Right lobe of liver (tissue), 6 donors: ENCODE measurements around the gene PRKCB. TPM values are rescaled to one million over a fixed set of nuclear protein-coding genes. Genes with fewer than 3 reads are reported as not detected.
A peak's percentile ranks its signal among the peaks of the same experiment; 100 is the strongest.

Experiments
- ATAC-seq, 4 donors: fragments of 200-7000 bp; cut with Tn5 transposase; one replicate each; pipeline ENCODE4 v1.9.1; 2020; ENCODE audit warnings: mild to moderate bottlenecking in 4 of 4, moderate library complexity in 4 of 4
- DNase-seq, 3 donors: peaks; one replicate each; pipeline ENCODE4 v3.0.0-alpha.2; 2020
- H3K27ac ChIP-seq, 3 donors: fragments of 200-600 bp; one replicate each; pipeline ENCODE4 v1.8.0; 2022
- H3K27me3 ChIP-seq, 2 donors: fragments of 200-600 bp; one replicate each; pipeline ENCODE4 v1.8.0; 2022
- H3K36me3 ChIP-seq, 4 donors: fragments of 200-600 bp; sonication (generic) in 1 of 4; one replicate each; pipeline versions ENCODE4 v1.5.1 to v1.8.0; 2017 to 2022; ENCODE audit warnings: control low read depth in 1 of 4
- H3K4me1 ChIP-seq, 4 donors: fragments of 200-600 bp; sonication (generic) in 1 of 4; one replicate each; pipeline versions ENCODE4 v1.5.1 to v1.8.0; 2017 to 2022; ENCODE audit warnings: control low read depth in 1 of 4
- H3K4me3 ChIP-seq, 3 donors: fragments of 200-600 bp; one replicate each; pipeline ENCODE4 v1.8.0; 2022
- H3K9me3 ChIP-seq, 4 donors: fragments of 200-600 bp; sonication (generic) in 1 of 4; one replicate each; pipeline versions ENCODE4 v1.5.1 to v1.8.0; 2017 to 2022; ENCODE audit warnings: control low read depth in 1 of 4
- CTCF ChIP-seq, 4 donors: fragments of 200-600 bp in 3 of 4; fragments of 450-650 bp in 1 of 4; IDR thresholded peaks; one replicate each; pipeline versions ENCODE4 v1.5.1 to v1.8.0; 2016 to 2022; ENCODE audit warnings: antibody characterized with exemption in 4 of 4, mild to moderate bottlenecking in 2 of 4
- POLR2A ChIP-seq: fragments of 450-650 bp; IDR thresholded peaks from one replicate; pipeline ENCODE4 v1.6.1; 2017; ENCODE audit warnings: antibody characterized with exemption, mild to moderate bottlenecking
- WGBS: methylation state at CpG from one replicate; pipeline ENCODE4 v1.1.6; 2018; ENCODE audit warnings: low coverage, low lambda C conversion rate; ENCODE audit not compliant: insufficient coverage; ENCODE audit errors: missing lambda C conversion rate; 5-methylcytosine and 5-hydroxymethylcytosine counted together
- intact Hi-C, 2 donors: fragments of 100-400 bp; cut with DNase I; formaldehyde crosslinking; loops; one replicate each; pipeline versions ENCODE4 v1.11.2 to v1.14.1; 2022
- total RNA-seq, 6 experiments: library from RNA; depleted of rRNA in 2 of 6; stranded (reverse); fragments of >200 nt in 2 of 6; fragmentation: NEBNext Ultra II Directional in 3 of 6; extraction: Animal tissue kit (Norgen Biotek cat#: 25700) in 3 of 6; gene quantifications; one replicate each; pipeline versions ENCODE4 v1.1.0 to v1.2.4, GENCODE V29; 2016 to 2023
- donor health status: DM: no; HTN: yes; CAD: no.
- donor health status: DM: no; HTN: no; CAD: no.
- donor health status: DM: no; HTN: no; CAD: no.
- donor health status: DM: no; HTN: yes; CAD: no.
- donor health status: DM: no; HTN: yes; CAD: no.

PRKCB gene
- total RNA-seq, 6 experiments from 2014 or later = 1.7 to 8.1 (median 3.5) TPM

GRCh38 chr16:23832882-23833281 is 2.9 kb upstream of the PRKCB start:
- 67% methylated on average over 1 of the region's 1 CpG for WGBS
- DNase-seq (no peak), ATAC-seq (no peak)
- H3K9me3 ChIP-seq = no peaks in the 10 kb centered on the region
- no peaks in the 10 kb centered on the region for H3K27me3 ChIP-seq
- H3K4me1 ChIP-seq = no peaks in the 10 kb centered on the region
- no peaks in the 10 kb centered on the region for H3K36me3 ChIP-seq
- intact Hi-C loops = no loop called here
- TF ChIP-seq CTCF (IDR thresholded peaks at IDR 0.05) (no peak), POLR2A (no peak)
- no peak overlapping the region for H3K4me3 ChIP-seq
- no peak overlapping the region for H3K27ac ChIP-seq

DNA sequence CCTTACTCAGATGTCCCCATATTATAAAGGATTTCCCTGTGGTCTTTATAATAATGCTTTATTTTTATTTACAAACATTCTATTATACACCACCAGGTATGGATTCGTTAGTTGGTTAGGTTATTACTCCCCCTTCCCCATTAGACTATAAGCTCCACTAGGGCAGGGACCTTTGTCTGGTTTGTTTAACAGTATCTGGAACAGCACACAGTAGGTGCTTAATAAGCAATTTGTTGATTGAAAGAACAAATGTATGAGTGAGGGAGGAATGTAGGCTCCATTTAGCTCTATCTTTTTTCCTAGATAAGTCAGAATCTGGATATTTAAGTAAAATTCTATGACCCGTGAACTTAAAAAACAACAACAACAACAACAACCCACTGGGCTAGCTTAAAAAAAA is 2.3 kb upstream of the PRKCB start:
- DNase-seq = no peak
- ATAC-seq = no peak
- H3K27me3 ChIP-seq = no peaks in the 10 kb centered on the region
- no peaks in the 10 kb centered on the region for H3K9me3 ChIP-seq
- intact Hi-C loops = no loop called here
- WGBS = 69% methylated on average over 2 of the region's 2 CpGs
- H3K36me3 ChIP-seq = no peaks in the 10 kb centered on the region
- H3K4me1 ChIP-seq = no peaks in the 10 kb centered on the region
- no peak for TF ChIP-seq CTCF (IDR thresholded peaks at IDR 0.05)
- no peak for TF ChIP-seq POLR2A
- H3K4me3 ChIP-seq = no peak overlapping the region
- H3K27ac ChIP-seq = no peak overlapping the region

- 70% methylated on average over 6 of the region's 7 CpGs for WGBS
- DNase-seq = no peak
- Histone ChIP-seq H3K36me3 (no peaks in the 10 kb centered on the region), H3K27ac (no peak overlapping the region), H3K4me1 (no peaks in the 10 kb centered on the region), H3K9me3 (no peaks in the 10 kb centered on the region), H3K27me3 (no peaks in the 10 kb centered on the region), H3K4me3 (no peak overlapping the region)
- TF ChIP-seq CTCF (IDR thresholded peaks at IDR 0.05) = no peak
- TF ChIP-seq POLR2A = no peak
- intact Hi-C loops = no loop called here
- ATAC-seq = no peak
Observed at GRCh38 chr16:23833960-23834685, 1.7 kb upstream of the PRKCB start.

DNA sequence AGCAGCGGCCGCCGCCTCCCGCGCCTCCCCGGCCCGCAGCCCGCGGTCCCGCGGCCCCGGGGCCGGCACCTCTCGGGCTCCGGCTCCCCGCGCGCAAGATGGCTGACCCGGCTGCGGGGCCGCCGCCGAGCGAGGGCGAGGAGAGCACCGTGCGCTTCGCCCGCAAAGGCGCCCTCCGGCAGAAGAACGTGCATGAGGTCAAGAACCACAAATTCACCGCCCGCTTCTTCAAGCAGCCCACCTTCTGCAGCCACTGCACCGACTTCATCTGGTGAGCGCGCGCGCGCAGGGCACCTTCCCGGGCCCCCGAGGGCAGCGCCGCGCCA is 258 bp downstream of the PRKCB start:
- H3K27ac ChIP-seq = peak overlapping the region in 1 of 3 donors; percentile 37
- no peaks in the 10 kb centered on the region for H3K4me1 ChIP-seq
- H3K36me3 ChIP-seq = no peaks in the 10 kb centered on the region
- H3K27me3 ChIP-seq = no peaks in the 10 kb centered on the region
- DNase-seq (no peak), ATAC-seq (no peak)
- peak overlapping the region; percentile 32 to 50 (median 37) for H3K4me3 ChIP-seq
- H3K9me3 ChIP-seq = no peaks in the 10 kb centered on the region
- no CpG with 5 or more reads among the region's 45 CpGs for WGBS
- TF ChIP-seq POLR2A (no peak), CTCF (IDR thresholded peaks at IDR 0.05) (no peak)
- intact Hi-C loops = no loop called here
